Omental fat pad (tissue), 4 donors: ENCODE results near the gene ZNF433. TPM values are rescaled to one million over a fixed set of nuclear protein-coding genes. Genes with fewer than 3 reads are reported as not detected.
"Not testable (repeated sequence)": the region's sequence is repeated elsewhere in the genome, so short reads cannot be mapped to it uniquely, and the experiment has no call there.

Experiments
- ATAC-seq: fragments of 150-250 bp; one replicate; pipeline ENCODE4 v1.9.1; 2016; ENCODE audit warnings: mild to moderate bottlenecking, moderate library complexity; ENCODE audit not compliant: low FRiP score
- DNase-seq: peaks from one replicate; pipeline ENCODE4 v3.0.0-alpha.2; 2019; ENCODE audit warnings: low spot score
- total RNA-seq, 4 donors: library from RNA; depleted of rRNA; stranded (reverse); fragments of >200 nt; gene quantifications; one replicate each; pipeline ENCODE4 v1.1.0, GENCODE V29; 2016
- TF ChIP-seq, protein P1 (sequence below), 3 donors: fragments of 450-650 bp; IDR thresholded peaks; one replicate each; pipeline ENCODE4 v1.5.1; 2016 to 2017; ENCODE audit warnings: antibody characterized with exemption in 3 of 3, mild to moderate bottlenecking in 3 of 3, moderate library complexity in 2 of 3

ZNF433 gene
- total RNA-seq, 4 donors from 2014 or later = 3.2 to 5.2 (median 3.5) TPM

DNA sequence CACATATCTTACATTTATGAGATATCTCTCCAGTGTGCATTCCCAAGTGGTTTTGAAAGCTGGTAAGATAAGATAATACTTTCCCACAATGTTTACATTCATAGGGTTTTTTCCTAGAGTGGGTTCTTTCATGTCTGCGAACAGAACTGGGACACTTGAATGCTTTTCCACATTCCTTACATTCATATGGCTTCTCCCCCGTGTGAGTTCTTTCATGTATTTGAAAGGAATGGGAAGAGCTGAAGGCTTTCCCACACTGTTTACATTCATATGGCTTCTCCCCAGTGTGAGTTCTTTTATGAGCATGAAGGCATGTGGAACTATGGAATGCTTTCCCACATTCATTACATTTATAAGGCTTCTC, 19.7 kb downstream of the ZNF433 start:
- no peak for DNase-seq
- TF ChIP-seq, protein P1, sequence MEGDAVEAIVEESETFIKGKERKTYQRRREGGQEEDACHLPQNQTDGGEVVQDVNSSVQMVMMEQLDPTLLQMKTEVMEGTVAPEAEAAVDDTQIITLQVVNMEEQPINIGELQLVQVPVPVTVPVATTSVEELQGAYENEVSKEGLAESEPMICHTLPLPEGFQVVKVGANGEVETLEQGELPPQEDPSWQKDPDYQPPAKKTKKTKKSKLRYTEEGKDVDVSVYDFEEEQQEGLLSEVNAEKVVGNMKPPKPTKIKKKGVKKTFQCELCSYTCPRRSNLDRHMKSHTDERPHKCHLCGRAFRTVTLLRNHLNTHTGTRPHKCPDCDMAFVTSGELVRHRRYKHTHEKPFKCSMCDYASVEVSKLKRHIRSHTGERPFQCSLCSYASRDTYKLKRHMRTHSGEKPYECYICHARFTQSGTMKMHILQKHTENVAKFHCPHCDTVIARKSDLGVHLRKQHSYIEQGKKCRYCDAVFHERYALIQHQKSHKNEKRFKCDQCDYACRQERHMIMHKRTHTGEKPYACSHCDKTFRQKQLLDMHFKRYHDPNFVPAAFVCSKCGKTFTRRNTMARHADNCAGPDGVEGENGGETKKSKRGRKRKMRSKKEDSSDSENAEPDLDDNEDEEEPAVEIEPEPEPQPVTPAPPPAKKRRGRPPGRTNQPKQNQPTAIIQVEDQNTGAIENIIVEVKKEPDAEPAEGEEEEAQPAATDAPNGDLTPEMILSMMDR (IDR thresholded peaks at IDR 0.05) = no peak
- no peak for ATAC-seq

DNA sequence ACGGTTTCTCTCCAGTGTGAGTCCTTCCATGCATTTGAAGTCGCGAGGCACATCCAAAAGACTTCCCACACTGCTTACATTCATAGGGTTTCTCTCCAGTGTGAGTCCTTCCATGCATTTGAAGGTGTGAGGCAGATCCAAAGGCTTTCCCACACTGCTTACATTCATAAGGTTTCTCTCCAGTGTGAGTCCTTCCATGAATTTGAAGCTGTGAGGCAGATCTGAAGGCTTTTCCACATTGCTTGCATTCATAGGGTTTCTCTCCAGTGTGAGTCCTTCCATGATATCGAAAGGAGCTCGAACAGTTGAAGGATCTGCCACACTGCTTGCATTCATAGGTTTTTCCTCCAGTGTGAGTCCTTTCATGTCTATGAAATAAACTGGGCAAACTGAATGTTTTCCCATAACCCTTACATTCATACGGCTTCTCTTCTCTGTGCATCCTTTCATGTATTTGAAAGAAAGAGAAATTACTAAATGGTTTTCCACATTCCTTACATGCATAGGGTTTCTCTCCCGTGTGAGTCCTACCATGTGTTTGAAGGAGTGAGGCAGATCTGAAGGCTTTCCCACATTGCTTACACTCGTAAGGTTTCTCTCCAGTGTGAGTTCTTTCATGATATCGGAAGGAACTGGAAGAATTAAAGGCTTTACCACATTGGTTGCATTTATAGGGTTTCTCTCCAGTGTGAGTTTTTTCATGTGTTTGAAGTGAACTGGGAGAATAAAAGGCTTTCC, 20.3 kb downstream of the ZNF433 start:
- DNase-seq = no peak
- TF ChIP-seq, protein P1 (IDR thresholded peaks at IDR 0.05) = no peak
- no peak for ATAC-seq

DNA sequence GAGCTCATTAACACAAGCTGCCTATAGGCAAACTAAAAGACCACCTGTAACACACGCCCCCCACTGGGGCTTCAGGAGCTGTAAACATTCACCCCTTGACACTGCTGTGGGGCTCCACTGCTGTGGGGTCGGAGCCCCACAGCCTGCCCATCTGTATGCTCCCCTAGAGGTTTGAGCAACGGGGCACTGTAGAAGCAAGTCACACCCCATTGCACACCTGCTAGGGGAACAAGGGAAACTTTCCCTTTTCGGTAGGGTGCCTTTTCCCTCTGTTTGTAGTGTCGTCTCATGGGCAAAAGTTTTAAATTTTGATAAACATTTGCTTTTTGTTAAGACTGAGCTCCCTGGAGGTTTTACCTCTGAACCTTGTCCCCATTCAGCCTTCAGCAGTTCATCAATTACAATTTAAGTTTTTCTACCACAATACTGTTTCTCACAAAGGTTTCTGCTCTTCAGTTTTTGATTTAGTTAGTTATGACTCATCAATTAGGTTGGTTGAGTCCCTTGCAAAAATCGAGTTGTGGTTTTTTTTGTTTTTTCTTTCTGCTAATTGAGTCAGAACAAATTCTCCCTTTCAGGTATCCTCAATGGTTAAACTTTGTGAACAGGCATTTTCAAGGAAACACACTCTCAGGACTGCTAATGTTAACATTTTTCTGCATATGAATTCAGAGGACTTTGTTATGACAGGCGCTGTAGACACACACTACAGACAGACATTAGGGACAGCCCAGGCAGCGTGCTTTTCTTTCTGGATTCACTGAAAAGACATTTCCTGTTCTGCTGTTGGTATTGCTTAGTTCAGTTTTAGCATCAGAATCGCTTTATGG, 35.1 kb downstream of the ZNF433 start:
- DNase-seq = no peak
- TF ChIP-seq, protein P1 (IDR thresholded peaks at IDR 0.05) = no peak
- no peak for ATAC-seq

DNA sequence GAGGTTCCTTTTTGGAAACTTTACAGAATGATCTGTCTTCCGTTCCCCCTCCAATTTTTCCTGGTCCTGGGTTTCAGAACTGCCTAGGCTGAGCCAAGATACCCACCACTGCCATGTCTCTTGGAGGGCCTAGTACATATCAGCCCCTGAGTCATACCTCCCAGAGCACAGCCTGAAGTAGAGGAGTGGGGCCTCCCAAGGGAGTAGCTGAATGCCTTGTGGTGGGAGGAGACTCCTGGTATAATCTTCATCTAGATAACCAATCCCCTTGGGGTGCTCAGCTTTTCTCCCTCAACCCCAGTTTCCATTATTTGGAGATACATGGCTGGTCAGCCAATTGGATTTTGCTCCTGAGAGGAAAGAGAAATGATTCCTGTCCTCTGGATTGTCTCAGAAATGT, 40.3 kb downstream of the ZNF433 start:
- TF ChIP-seq, protein P1 (IDR thresholded peaks at IDR 0.05) = no peak
- ATAC-seq (no peak), DNase-seq (no peak)

DNA sequence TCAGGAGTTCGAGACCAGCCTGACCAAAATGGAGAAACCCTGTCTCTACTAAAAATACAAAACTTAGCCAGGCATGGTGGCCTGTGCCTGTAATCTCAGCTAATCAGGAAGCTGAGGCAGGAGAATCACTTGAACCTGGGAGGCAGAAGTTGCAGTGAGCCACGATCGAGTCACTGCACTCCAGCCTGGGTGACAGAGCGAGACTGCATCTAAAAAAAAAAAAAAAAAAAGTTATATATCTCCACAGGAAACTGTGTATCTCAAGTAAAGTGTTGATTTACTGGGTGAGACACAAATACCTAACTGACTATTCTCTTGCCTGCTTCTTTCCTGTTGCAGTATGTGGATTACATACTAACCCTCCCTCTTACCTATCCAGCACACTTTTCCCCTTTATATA, 43.6 kb downstream of the ZNF433 start:
- not testable (repeated sequence) for ATAC-seq, DNase-seq

DNA sequence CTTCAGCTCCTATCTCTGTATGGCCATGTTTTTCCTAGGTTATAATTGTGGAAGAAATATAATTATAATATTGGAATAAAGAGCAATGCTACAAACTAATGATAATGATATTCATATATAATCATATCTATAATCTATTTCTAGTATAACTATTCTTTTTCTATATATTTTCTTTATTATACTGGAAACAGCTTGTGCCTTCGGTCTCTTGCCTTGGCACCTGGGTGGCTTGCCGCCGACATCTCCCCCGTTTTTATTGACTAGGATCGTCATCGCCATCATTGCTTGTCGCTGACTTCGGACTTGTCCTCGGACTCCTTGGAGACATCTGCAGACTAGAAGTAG, 46.4 kb downstream of the ZNF433 start:
- no peak for DNase-seq
- TF ChIP-seq, protein P1 (IDR thresholded peaks at IDR 0.05) = no peak
- no peak for ATAC-seq

DNA sequence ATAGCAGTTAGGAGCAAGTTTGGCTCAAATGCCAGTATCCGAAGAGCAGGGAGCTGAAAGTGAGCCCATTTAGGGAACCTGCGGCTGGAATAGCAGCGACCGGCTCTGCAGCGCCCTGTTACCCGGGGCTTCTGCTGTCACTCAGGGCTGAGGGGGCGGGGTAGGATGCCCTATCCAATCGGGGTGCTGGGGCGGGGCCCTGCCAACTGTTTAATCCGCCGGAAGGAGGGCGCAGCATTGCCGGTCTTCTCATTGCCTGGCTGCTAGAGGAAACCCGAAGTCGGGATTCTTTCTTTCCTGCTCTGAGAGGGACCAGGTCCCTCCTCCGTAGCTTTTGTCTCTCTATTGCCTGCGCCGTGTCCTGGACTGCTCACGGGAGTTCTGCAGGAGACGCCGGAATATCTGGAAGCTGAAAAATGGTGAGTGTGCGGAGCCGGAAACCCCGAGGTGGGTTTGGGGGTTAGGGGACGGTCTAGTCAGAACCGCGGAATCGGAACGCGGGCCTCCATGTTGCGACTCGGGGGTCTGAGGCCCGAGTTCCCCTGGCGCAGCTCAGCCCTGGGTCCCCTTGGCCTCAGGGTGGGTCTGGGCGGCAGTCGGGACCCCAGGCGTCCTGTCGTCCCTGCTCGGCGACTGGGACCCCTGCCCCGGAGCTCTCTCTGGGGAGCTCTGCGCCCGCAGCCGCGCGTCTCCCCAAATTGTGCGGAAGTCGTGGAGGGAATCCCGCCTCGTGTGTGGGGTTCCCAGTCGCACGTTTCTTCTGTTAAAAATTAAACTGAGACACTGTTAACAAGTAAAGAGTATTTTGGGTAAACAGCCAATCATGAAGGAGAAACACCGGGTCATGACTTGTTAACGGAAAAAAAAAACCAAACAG, 47.8 kb downstream of the ZNF433 start:
- peak; percentile 96 for ATAC-seq
- TF ChIP-seq, protein P1 (IDR thresholded peaks at IDR 0.05) = no peak
- DNase-seq = peak; percentile 91
